NAMALWA (cell line): ENCODE measurements around the gene XKRX.

Experiments used
- DNase-seq: peaks from one replicate; pipeline ENCODE4 v3.0.0-alpha.2; 2015; ENCODE audit warnings: low spot score

XKRX gene

GRCh38 chrX:100928660-100929613, at the start of gene XKRX:
XKRX (minus strand) TSS chrX:100928917; CDS start chrX:100928304, 613 bp downstream.
- peak; percentile 20 for DNase-seq

GRCh38 chrX:100976211-100976610, 47.5 kb upstream of the XKRX start:
- no peak for DNase-seq

- DNase-seq: no peak
These were observed 46.5 kb upstream of the XKRX start for GRCh38 chrX:100975212-100975611.

- no peak for DNase-seq
These were observed 44.7 kb upstream of the XKRX start for GRCh38 chrX:100973411-100973810.

GRCh38 chrX:100969936-100970335, 41.2 kb upstream of the XKRX start:
- DNase-seq: no peak

- DNase-seq: no peak
These were observed 40.7 kb upstream of the XKRX start, which contains the start of gene ARL13A for GRCh38 chrX:100969408-100969807. ARL13A (plus strand) TSS chrX:100969708; CDS start chrX:100973690, 3,982 bp downstream.

GRCh38 chrX:100964362-100964761, 35.6 kb upstream of the XKRX start:
- DNase-seq: no peak

- no peak for DNase-seq
These were observed 34.1 kb upstream of the XKRX start for GRCh38 chrX:100962811-100963210.

GRCh38 chrX:100948557-100948956, 19.8 kb upstream of the XKRX start:
- DNase-seq: no peak

- no peak for DNase-seq
These were observed 17.7 kb upstream of the XKRX start for GRCh38 chrX:100946299-100946927.

- DNase-seq: no peak
These were observed 15.9 kb upstream of the XKRX start for GRCh38 chrX:100944601-100945000.

GRCh38 chrX:100939333-100939732, 10.6 kb upstream of the XKRX start:
- no peak for DNase-seq

- DNase-seq: no peak
These were observed 7.0 kb upstream of the XKRX start for GRCh38 chrX:100935767-100936166.

GRCh38 chrX:100931925-100932285, 3.2 kb upstream of the XKRX start:
- DNase-seq: no peak

- DNase-seq: no peak
These were observed 2.7 kb upstream of the XKRX start for GRCh38 chrX:100931218-100931924.

- DNase-seq: no peak
These were observed 2.3 kb downstream of the XKRX start for GRCh38 chrX:100926453-100926852.

GRCh38 chrX:100924375-100924774, 4.3 kb downstream of the XKRX start:
- DNase-seq: no peak

GRCh38 chrX:100915562-100915961, 13.2 kb downstream of the XKRX start:
- DNase-seq: no peak

GRCh38 chrX:100913111-100913510, 15.6 kb downstream of the XKRX start:
- no peak for DNase-seq

- DNase-seq: no peak
These were observed 17.0 kb downstream of the XKRX start for GRCh38 chrX:100911731-100912130.

- no peak for DNase-seq
These were observed 23.1 kb downstream of the XKRX start for GRCh38 chrX:100905620-100906019.

GRCh38 chrX:100904433-100904832, 24.3 kb downstream of the XKRX start:
- DNase-seq: no peak
